ENCODE results near the gene DNM1. TPM values are rescaled to one million over a fixed set of nuclear protein-coding genes. Genes with fewer than 3 reads are reported as not detected.

Gene DNM1
- total RNA-seq, 2 experiments from 2014 or later, result 0.30 to 0.40 TPM

DNA sequence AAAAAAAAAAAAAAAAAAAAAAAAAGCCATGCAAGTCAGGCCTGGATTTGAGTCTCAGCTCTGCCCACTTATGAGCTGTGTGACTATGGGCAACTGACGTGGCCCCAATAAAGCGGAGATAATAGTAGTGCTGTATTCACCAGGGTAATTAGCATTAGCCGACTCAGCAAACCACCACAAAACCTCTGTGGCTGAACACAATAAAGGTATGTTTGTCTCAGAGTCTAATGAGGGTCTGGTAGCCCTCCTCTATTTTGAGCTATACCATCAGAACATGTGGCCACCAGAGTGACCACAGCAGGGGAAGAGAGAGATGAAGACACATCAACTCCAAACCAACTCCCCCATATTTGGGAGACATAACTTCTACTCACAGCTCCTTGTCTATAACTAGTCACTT, 88.8 kb downstream of the DNM1 start:
- no peaks in the 10 kb centered on the region for H3K27me3 Mint-ChIP-seq
- POLR2A ChIA-PET, result no interaction called here
- H3K4me1 Mint-ChIP-seq, result peaks cover 1% of the 10 kb centered on the region

DNA sequence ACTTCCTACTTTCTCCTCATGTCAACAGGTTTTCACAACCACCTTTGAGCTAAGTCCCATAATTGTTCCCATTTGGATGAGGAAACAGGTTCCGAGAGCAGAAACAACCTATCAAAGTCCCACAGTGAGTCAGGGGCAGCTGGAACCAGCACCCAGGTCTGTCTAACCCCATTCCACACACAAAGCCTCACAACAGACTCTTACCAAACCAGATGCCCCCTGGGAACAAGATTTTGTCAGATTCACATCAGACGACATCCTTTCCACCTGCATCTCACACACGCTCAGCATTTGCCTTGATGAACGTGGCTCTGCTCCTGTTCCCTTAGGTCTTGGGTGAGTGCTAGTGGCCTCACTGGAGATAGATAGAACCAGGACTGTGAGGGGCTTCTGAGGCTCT, 89.9 kb downstream of the DNM1 start:
- Mint-ChIP-seq H3K4me3 (no peak overlapping the region), H3K36me3 (ENCODE audit: low read depth) (no peaks in the 10 kb centered on the region), H3K27me3 (no peaks in the 10 kb centered on the region), H3K4me1 (peaks cover 1% of the 10 kb centered on the region), H3K27ac (no peak overlapping the region), H3K9me3 (no peaks in the 10 kb centered on the region)
- POLR2A ChIA-PET, result no interaction called here
- no peak for DNase-seq
- CTCF ChIA-PET, result no interaction called here

More for the DNA sequence above, 88.8 kb downstream of the DNM1 start:
- Mint-ChIP-seq H3K9me3 (no peaks in the 10 kb centered on the region), H3K4me3 (no peak overlapping the region), H3K27ac (no peak overlapping the region), H3K36me3 (ENCODE audit: low read depth) (no peaks in the 10 kb centered on the region)
- no peak for DNase-seq
- CTCF ChIA-PET, result interaction anchor here (0.6 to 0.8 kb wide), 3 partner anchors 11 to 70 kb away, joined by 3 to 4 read pairs (median 3); no protein-coding TSS in a partner anchor

DNA sequence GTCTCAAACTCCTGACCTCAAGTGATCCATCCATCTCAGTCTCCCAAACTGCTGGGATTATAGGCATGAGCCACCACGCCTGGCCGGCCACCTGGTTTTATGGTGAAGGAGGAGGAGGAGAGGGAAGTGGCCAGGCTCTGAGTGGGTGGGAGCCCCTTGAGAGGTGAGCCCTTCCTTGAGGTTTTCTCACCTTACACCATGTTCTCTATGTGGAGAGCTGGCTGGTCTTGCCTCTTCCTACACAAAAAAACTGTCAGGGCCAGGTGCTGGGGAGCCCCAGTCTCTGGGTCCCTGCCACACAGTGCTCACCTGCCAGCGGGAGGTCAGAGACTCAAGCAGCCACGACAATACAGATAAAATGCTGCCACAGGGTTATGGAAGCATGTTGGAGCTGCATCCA, 91.0 kb downstream of the DNM1 start:
- Mint-ChIP-seq H3K4me1 (peaks cover 1% of the 10 kb centered on the region), H3K36me3 (ENCODE audit: low read depth) (no peaks in the 10 kb centered on the region), H3K4me3 (no peak overlapping the region), H3K9me3 (no peaks in the 10 kb centered on the region), H3K27ac (no peak overlapping the region), H3K27me3 (no peaks in the 10 kb centered on the region)
- DNase-seq, result no peak
- ChIA-PET POLR2A (no interaction called here), CTCF (interaction anchor here (3.0 to 4.4 kb wide), 2 partner anchors 47 to 67 kb away, joined by 20 to 29 read pairs; no protein-coding TSS in a partner anchor)

- CTCF ChIA-PET, result interaction anchor here (0.8 to 4.4 kb wide), 12 partner anchors 11 to 74 kb away, joined by 3 to 29 read pairs (median 4); no protein-coding TSS in a partner anchor
- no peaks in the 10 kb centered on the region for H3K27me3 Mint-ChIP-seq
- POLR2A ChIA-PET, result no interaction called here
- no peaks in the 10 kb centered on the region for H3K9me3 Mint-ChIP-seq
- H3K36me3 Mint-ChIP-seq (ENCODE audit: low read depth), result no peaks in the 10 kb centered on the region
- DNase-seq, result no peak
- peaks cover 1% of the 10 kb centered on the region for H3K4me1 Mint-ChIP-seq
- no peak overlapping the region for H3K27ac Mint-ChIP-seq
- H3K4me3 Mint-ChIP-seq, result no peak overlapping the region
Observed at GRCh38 chr9:128296340-128297220, 93.4 kb downstream of the DNM1 start.

GRCh38 chr9:128297221-128297773, 94.1 kb downstream of the DNM1 start:
- Mint-ChIP-seq H3K4me3 (no peak overlapping the region), H3K27me3 (no peaks in the 10 kb centered on the region), H3K4me1 (peaks cover 1% of the 10 kb centered on the region), H3K9me3 (no peaks in the 10 kb centered on the region), H3K36me3 (ENCODE audit: low read depth) (no peaks in the 10 kb centered on the region), H3K27ac (no peak overlapping the region)
- ChIA-PET POLR2A (no interaction called here), CTCF (interaction anchor here (0.9 to 4.4 kb wide), 7 partner anchors 10 to 73 kb away, joined by 3 to 29 read pairs (median 4); no protein-coding TSS in a partner anchor)
- no peak for DNase-seq

DNA sequence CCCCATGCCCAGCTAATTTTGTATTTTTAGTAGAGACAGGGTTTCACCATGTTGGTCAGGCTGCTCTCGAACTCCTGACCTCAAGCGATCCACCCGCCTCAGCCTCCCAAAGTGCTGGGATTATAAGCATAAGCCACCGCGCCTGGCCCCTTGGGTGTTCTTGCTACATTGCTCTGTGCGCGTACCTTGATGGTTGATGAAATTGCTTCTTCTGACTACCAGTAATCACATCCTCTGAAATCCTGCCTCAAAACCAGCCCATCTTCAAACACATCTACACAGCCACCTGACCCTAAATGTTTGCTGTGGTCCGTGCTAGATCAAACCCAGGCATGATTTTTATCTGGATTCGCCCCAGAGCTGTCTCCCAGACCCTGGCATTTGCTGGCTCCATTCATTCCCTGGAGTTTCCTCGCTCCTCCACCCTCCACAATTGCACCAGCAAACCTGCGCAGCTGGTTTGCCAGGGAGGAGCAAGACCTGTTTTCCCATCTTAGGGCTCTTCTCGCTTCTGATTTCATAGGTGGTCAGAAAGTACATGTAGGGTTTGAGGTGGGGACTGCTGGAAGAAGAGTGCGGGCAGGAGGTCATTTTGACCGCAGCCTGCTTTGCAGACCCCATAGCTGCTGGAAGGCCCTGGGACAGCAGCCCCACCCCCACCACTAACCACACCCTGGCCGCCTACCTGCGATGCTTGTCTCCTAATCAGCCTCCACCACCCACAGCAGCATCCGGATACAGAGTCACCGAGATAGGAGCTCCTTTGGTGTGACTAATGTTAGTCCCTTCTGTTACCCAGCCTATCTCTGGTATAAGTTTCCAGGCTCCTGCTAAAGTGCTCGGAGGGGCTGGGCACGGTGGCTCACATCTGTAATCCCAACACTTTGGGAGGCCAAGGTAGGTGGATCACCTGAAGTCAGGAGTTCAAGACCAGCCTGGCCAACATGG, 95.6 kb downstream of the DNM1 start:
- Mint-ChIP-seq H3K4me1 (peaks cover 1% of the 10 kb centered on the region), H3K27me3 (no peaks in the 10 kb centered on the region), H3K4me3 (no peak overlapping the region), H3K27ac (no peak overlapping the region), H3K9me3 (no peaks in the 10 kb centered on the region), H3K36me3 (ENCODE audit: low read depth) (no peaks in the 10 kb centered on the region)
- no peak for DNase-seq
- POLR2A ChIA-PET, result no interaction called here
- CTCF ChIA-PET, result interaction anchor here (1.9 to 4.4 kb wide), 2 partner anchors 43 to 63 kb away, joined by 5 to 29 read pairs; no protein-coding TSS in a partner anchor

- H3K36me3 Mint-ChIP-seq (ENCODE audit: low read depth), result peaks cover 6% of the 10 kb centered on the region
- CTCF ChIA-PET, result interaction anchor here (0.6 to 1.7 kb wide), 2 partner anchors 37 to 369 kb away, joined by 3 to 6 read pairs; no protein-coding TSS in a partner anchor
- H3K27me3 Mint-ChIP-seq, result no peaks in the 10 kb centered on the region
- no peak for DNase-seq
- no peak overlapping the region for H3K4me3 Mint-ChIP-seq
- H3K4me1 Mint-ChIP-seq, result no peaks in the 10 kb centered on the region
- H3K9me3 Mint-ChIP-seq, result no peaks in the 10 kb centered on the region
- POLR2A ChIA-PET, result interaction anchor here (0.9 kb wide), 1 partner anchor 17 kb away, joined by 3 read pairs; no protein-coding TSS in a partner anchor
- no peak overlapping the region for H3K27ac Mint-ChIP-seq
Observed at GRCh38 chr9:128304136-128304970, 101.2 kb downstream of the DNM1 start.

Other genes with a start within 250 kb of the DNM1 start
- gene EEIG1, start 222.4 kb upstream of the DNM1 start, total RNA-seq, result 100 to 1,000 TPM; 212 to 218 TPM
- 10 to 100 TPM; 12.0 to 14.1 TPM for gene NAIF1, start 136.1 kb upstream of the DNM1 start, total RNA-seq
- 10 to 100 TPM; 21.3 to 22.2 TPM for gene SLC25A25, start 135.1 kb upstream of the DNM1 start, total RNA-seq
- 10 to 100 TPM; 35.6 to 38.1 TPM for gene PTGES2, start 75.7 kb upstream of the DNM1 start, total RNA-seq
- gene LCN2, start 53.9 kb upstream of the DNM1 start, total RNA-seq, result not detected
- 10 to 100 TPM; 91.3 to 94.1 TPM for gene BBLN, start 43.1 kb upstream of the DNM1 start, total RNA-seq
- 100 to 1,000 TPM; 112 to 116 TPM for gene CIZ1, start 11.8 kb upstream of the DNM1 start, total RNA-seq
- 10 to 100 TPM; 48.0 to 52.8 TPM for gene GOLGA2, start 72.6 kb downstream of the DNM1 start, total RNA-seq
- gene SWI5, start 72.9 kb downstream of the DNM1 start, total RNA-seq, result 10 to 100 TPM; 11.0 to 11.4 TPM
- gene TRUB2, start 119.1 kb downstream of the DNM1 start, total RNA-seq, result 10 to 100 TPM; 16.9 to 18.9 TPM
- 10 to 100 TPM; 27.6 to 28.4 TPM for gene COQ4, start 119.5 kb downstream of the DNM1 start, total RNA-seq
- 10 to 100 TPM; 13.6 to 14.0 TPM for gene SLC27A4, start 137.1 kb downstream of the DNM1 start, total RNA-seq
- gene URM1, start 168.0 kb downstream of the DNM1 start, total RNA-seq, result 10 to 100 TPM; 62.8 to 64.3 TPM
- 1 to 10 TPM; 1.3 TPM for gene CERCAM, start 217.5 kb downstream of the DNM1 start, total RNA-seq

Measured in activated CD4-positive, alpha-beta memory T cell treated with anti-CD3 and anti-CD28 coated beads, Interleukin-2, amount 10 ng/mL, durations not matched to agents 7 days and 5 days (primary cell).